CD14-positive monocyte (primary cell): Measurements from ENCODE around the gene ARMC7. TPM values are rescaled to one million over a fixed set of nuclear protein-coding genes. Genes with fewer than 3 reads are reported as not detected.

Source experiments
- DNase-seq, 3 donors: peaks; one replicate each; pipeline ENCODE4 v3.0.0-alpha.2; 2011 to 2022
- H2AFZ ChIP-seq: 2 replicates; pipeline ENCODE4 v1.6.0; 2012; ENCODE audit warnings: mild to moderate bottlenecking, low read depth, low read length, inconsistent platforms; ENCODE audit not compliant: insufficient read depth, poor library complexity, severe bottlenecking
- H3K27ac ChIP-seq, 2 donors: 1 replicate in 1 of 2; 2 replicates in 1 of 2; pipeline ENCODE4 v1.5.1; 2012 to 2013; ENCODE audit warnings: low read length in 2 of 2, control low read depth in 1 of 2, inconsistent platforms in 1 of 2, low read depth in 1 of 2, mild to moderate bottlenecking in 1 of 2
- H3K27me3 ChIP-seq, 2 donors: one replicate each; pipeline versions ENCODE4 v1.6.0 to v1.6.1; 2011 to 2013; ENCODE audit warnings: low read length in 2 of 2; ENCODE audit not compliant: control insufficient read depth in 2 of 2, insufficient read depth in 2 of 2
- H3K36me3 ChIP-seq, 2 donors: replicated peaks in 1 of 2; 1 replicate in 1 of 2; 2 replicates in 1 of 2; pipeline versions ENCODE4 v1.5.1 to v1.6.1; 2012 to 2013; ENCODE audit warnings: low read length in 2 of 2, control low read depth in 1 of 2, inconsistent platforms in 1 of 2, mild to moderate bottlenecking in 1 of 2; ENCODE audit not compliant: insufficient read depth in 2 of 2, control insufficient read depth in 1 of 2
- H3K4me1 ChIP-seq, 2 donors: 1 replicate in 1 of 2; 2 replicates in 1 of 2; pipeline versions ENCODE4 v1.5.1 to v1.6.1; 2012 to 2013; ENCODE audit warnings: low read length in 2 of 2, control low read depth in 1 of 2, inconsistent platforms in 1 of 2, mild to moderate bottlenecking in 1 of 2, moderate library complexity in 1 of 2; ENCODE audit not compliant: insufficient read depth in 2 of 2, control insufficient read depth in 1 of 2
- H3K4me2 ChIP-seq: replicated peaks from 2 replicates; pipeline ENCODE3; 2012; ENCODE audit warnings: low read length, moderate library complexity, mild to moderate bottlenecking; ENCODE audit not compliant: poor library complexity, severe bottlenecking; ENCODE audit errors: extremely low read depth
- H3K4me3 ChIP-seq, 3 experiments: fragments of 200-600 bp in 1 of 3; sonication (generic) in 1 of 3; replicated peaks in 1 of 3; 1 replicate in 2 of 3; 2 replicates in 1 of 3; pipeline ENCODE4 v1.5.1; 2011 to 2013; ENCODE audit warnings: low read length in 3 of 3, mild to moderate bottlenecking in 3 of 3, control low read depth in 2 of 3, low read depth in 2 of 3, inconsistent platforms in 1 of 3, moderate library complexity in 1 of 3
- H3K79me2 ChIP-seq: 2 replicates; pipeline ENCODE4 v1.6.0; 2012; ENCODE audit warnings: mild to moderate bottlenecking, control low read depth, inconsistent platforms, low read length, moderate library complexity; ENCODE audit not compliant: insufficient read depth
- H3K9ac ChIP-seq: 2 replicates; pipeline ENCODE4 v1.6.0; 2017; ENCODE audit warnings: low read length, mild to moderate bottlenecking; ENCODE audit not compliant: insufficient read depth, poor library complexity, severe bottlenecking
- H3K9me3 ChIP-seq, 2 donors: replicated peaks in 1 of 2; 1 replicate in 1 of 2; 2 replicates in 1 of 2; pipeline versions ENCODE4 v1.5.1 to v1.6.1; 2012 to 2013; ENCODE audit warnings: low read length in 2 of 2, control low read depth in 1 of 2; ENCODE audit not compliant: control insufficient read depth in 1 of 2, insufficient read depth in 1 of 2
- H4K20me1 ChIP-seq: 2 replicates; pipeline ENCODE4 v1.6.0; 2012; ENCODE audit warnings: mild to moderate bottlenecking, low read length, control low read depth, moderate library complexity; ENCODE audit not compliant: insufficient read depth
- H3K27ac Mint-ChIP-seq, 7 donors: one replicate each; pipeline ENCODE4 v1.8.0; 2020; ENCODE audit warnings: mild to moderate bottlenecking in 7 of 7, mixed read lengths in 7 of 7, moderate library complexity in 6 of 7, inconsistent platforms in 2 of 7
- H3K27me3 Mint-ChIP-seq, 3 donors: one replicate each; pipeline ENCODE4 v1.8.0; 2021 to 2022; ENCODE audit warnings: low read depth in 3 of 3, mild to moderate bottlenecking in 3 of 3, mixed read lengths in 3 of 3, moderate library complexity in 3 of 3, inconsistent platforms in 1 of 3
- H3K36me3 Mint-ChIP-seq, 2 donors: one replicate each; pipeline ENCODE4 v1.8.0; 2020; ENCODE audit warnings: mixed read lengths in 2 of 2, inconsistent platforms in 1 of 2, mild to moderate bottlenecking in 1 of 2
- H3K4me1 Mint-ChIP-seq: one replicate; pipeline ENCODE4 v1.8.0; 2020; ENCODE audit warnings: mild to moderate bottlenecking, mixed read lengths
- H3K4me3 Mint-ChIP-seq, 2 donors: one replicate each; pipeline ENCODE4 v1.8.0; 2020; ENCODE audit warnings: mild to moderate bottlenecking in 2 of 2, mixed read lengths in 2 of 2, moderate library complexity in 1 of 2
- H3K9me3 Mint-ChIP-seq, 7 donors: one replicate each; pipeline ENCODE4 v1.8.0; 2020 to 2022; ENCODE audit warnings: mixed read lengths in 7 of 7, mild to moderate bottlenecking in 6 of 7, moderate library complexity in 6 of 7, inconsistent platforms in 2 of 7
- WGBS: methylation state at CpG from one replicate; pipeline ENCODE4 v1.1.5; 2013; ENCODE audit warnings: missing lambda C conversion rate; ENCODE audit not compliant: insufficient coverage; 5-methylcytosine and 5-hydroxymethylcytosine counted together
- intact Hi-C, 2 donors: fragments of 100-400 bp; cut with micrococcal nuclease; formaldehyde crosslinking; loops; one replicate each; pipeline versions ENCODE4 v1.15.0 to v1.15.1; 2023
- polyA plus RNA-seq, 3 donors: library from polyadenylated mRNA; depleted of rRNA in 1 of 3; unstranded in 2 of 3; stranded (reverse) in 1 of 3; fragments of 300-500 nt in 2 of 3; fragments of >200 nt in 1 of 3; fragmentation: Illumina TruSeq in 2 of 3; gene quantifications; 1 replicate in 2 of 3; 2 replicates in 1 of 3; pipeline ENCODE4 v1.2.3, GENCODE V29; 2012 to 2021
- TF ChIP-seq, protein P1 (sequence below): fragments of 200-600 bp; IDR thresholded peaks from one replicate; pipeline ENCODE4 v1.8.0; 2022; ENCODE audit warnings: antibody characterized with exemption, mild to moderate bottlenecking

The ARMC7 gene
- polyA plus RNA-seq, 3 donors = 1.3 to 11.8 (median 2.1) TPM

DNA sequence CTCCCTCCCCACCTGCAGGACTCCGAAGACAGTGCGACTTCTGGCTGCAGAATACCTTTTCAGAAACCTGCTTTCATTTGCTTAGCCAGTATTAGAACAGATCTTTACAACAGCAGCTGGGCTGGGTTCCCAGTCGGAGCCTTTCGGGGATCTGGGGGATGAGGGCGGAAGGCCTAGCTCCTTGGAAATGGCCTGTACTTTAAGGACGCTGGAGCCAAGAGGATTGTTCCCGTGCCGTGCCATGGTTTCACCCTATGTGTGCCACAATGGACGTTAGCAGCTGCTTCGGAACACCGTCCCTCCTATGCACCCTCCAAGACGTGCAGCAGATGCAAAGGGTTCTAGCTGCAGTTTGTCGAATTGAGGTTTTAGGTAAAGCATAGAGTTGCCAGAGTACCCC lies 46.6 kb upstream of the ARMC7 start:
- no peaks in the 10 kb centered on the region for H3K79me2 ChIP-seq
- Mint-ChIP-seq H3K27me3 (peaks cover 0 to 3% (median 1%) of the 10 kb centered on the region in 3 donors), H3K36me3 (peaks cover 53 to 66% of the 10 kb centered on the region in 2 donors), H3K9me3 (no peaks in the 10 kb centered on the region), H3K4me1 (peaks cover 19% of the 10 kb centered on the region), H3K4me3 (no peak overlapping the region), H3K27ac (no peak overlapping the region)
- H4K20me1 ChIP-seq = no peaks in the 10 kb centered on the region
- H3K36me3 ChIP-seq = peaks cover 38 to 64% of the 10 kb centered on the region in 2 donors
- no peaks in the 10 kb centered on the region for H3K9me3 ChIP-seq
- H3K4me3 ChIP-seq = no peak overlapping the region
- H3K4me2 ChIP-seq = no peak overlapping the region
- H3K9ac ChIP-seq = no peak overlapping the region
- 98% methylated on average over 13 of the region's 13 CpGs for WGBS
- intact Hi-C loops = no loop called here
- TF ChIP-seq, protein P1, sequence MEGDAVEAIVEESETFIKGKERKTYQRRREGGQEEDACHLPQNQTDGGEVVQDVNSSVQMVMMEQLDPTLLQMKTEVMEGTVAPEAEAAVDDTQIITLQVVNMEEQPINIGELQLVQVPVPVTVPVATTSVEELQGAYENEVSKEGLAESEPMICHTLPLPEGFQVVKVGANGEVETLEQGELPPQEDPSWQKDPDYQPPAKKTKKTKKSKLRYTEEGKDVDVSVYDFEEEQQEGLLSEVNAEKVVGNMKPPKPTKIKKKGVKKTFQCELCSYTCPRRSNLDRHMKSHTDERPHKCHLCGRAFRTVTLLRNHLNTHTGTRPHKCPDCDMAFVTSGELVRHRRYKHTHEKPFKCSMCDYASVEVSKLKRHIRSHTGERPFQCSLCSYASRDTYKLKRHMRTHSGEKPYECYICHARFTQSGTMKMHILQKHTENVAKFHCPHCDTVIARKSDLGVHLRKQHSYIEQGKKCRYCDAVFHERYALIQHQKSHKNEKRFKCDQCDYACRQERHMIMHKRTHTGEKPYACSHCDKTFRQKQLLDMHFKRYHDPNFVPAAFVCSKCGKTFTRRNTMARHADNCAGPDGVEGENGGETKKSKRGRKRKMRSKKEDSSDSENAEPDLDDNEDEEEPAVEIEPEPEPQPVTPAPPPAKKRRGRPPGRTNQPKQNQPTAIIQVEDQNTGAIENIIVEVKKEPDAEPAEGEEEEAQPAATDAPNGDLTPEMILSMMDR = no peak
- DNase-seq = no peak
- no peak overlapping the region for H2AFZ ChIP-seq
- H3K27ac ChIP-seq = no peak overlapping the region
- peaks cover 7 to 9% of the 10 kb centered on the region in 2 donors for H3K4me1 ChIP-seq
- no peaks in the 10 kb centered on the region for H3K27me3 ChIP-seq

GRCh38 chr17:75063626-75064025 lies 46.1 kb upstream of the ARMC7 start:
- Histone ChIP-seq H3K4me3 (no peak overlapping the region), H3K4me2 (no peak overlapping the region), H3K9me3 (no peaks in the 10 kb centered on the region), H3K27me3 (no peaks in the 10 kb centered on the region), H3K9ac (no peak overlapping the region), H3K79me2 (no peaks in the 10 kb centered on the region), H3K36me3 (peaks cover 38 to 64% of the 10 kb centered on the region in 2 donors), H3K4me1 (peaks cover 7 to 9% of the 10 kb centered on the region in 2 donors), H4K20me1 (no peaks in the 10 kb centered on the region), H3K27ac (no peak overlapping the region), H2AFZ (no peak overlapping the region)
- Mint-ChIP-seq H3K9me3 (no peaks in the 10 kb centered on the region), H3K27me3 (peaks cover 0 to 3% (median 1%) of the 10 kb centered on the region in 3 donors), H3K4me1 (peaks cover 19% of the 10 kb centered on the region), H3K36me3 (peaks cover 53 to 64% of the 10 kb centered on the region in 2 donors), H3K4me3 (no peak overlapping the region), H3K27ac (no peak overlapping the region)
- 100% methylated on average over 1 of the region's 3 CpGs for WGBS
- no peak for DNase-seq
- TF ChIP-seq, protein P1 = no peak
- intact Hi-C loops = no loop called here
